GM15510 (cell line): ENCODE measurements around the gene HLA-DQA2.

ENCODE experiments used
- POLR2A ChIP-seq: IDR thresholded peaks from 3 replicates; pipeline ENCODE4 v1.6.1; 2011; ENCODE audit warnings: borderline replicate concordance; ENCODE audit not compliant: insufficient read length; ENCODE audit errors: extremely low read depth

Gene HLA-DQA2

DNA sequence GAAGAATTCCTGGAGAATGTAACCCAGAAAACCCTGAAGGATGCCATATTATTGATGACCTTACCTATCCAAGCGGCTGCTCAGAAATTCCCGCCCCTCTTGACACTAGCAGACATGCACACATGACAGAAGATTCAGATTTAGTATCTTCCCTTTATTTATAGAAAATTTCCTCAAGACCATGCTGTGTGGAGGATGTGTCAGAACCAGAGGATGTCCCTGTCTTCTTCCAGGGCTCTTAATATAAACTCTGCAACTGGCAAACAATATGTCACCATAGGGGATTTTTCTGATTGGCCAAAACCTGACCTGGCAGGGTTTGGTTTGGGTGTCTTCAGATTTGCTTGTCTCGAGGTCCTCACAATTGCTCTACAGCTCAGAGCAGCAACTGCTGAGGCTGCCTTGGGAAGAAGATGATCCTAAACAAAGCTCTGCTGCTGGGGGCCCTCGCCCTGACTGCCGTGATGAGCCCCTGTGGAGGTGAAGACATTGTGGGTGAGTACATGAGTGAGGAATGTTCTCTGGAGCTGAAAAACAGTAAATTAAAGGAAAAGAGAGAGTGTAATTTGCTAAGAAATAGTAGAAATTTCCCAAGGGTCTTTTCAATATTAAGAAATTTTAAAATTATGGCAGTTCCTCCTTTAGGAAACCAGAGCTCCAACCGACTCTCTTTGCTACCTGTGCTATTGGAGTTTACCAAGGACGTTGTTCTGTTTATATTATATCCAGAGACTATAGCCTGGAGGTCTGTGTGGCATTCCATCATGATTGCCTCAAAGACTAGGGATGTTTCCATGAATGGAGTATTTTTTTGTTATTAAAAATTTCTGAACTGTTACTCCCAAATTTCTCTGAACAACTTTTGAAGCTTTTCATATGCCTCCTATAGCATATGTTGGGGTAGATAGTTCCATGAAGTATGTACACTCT lies at the start of gene HLA-DQA2:
Gene HLA-DQA2, plus strand, starts transcription at position 361 of the 930 bp plus-strand sequence. Its CDS starts 53 bp downstream, at position 414.
- TF ChIP-seq POLR2A = peak; percentile 66

DNA sequence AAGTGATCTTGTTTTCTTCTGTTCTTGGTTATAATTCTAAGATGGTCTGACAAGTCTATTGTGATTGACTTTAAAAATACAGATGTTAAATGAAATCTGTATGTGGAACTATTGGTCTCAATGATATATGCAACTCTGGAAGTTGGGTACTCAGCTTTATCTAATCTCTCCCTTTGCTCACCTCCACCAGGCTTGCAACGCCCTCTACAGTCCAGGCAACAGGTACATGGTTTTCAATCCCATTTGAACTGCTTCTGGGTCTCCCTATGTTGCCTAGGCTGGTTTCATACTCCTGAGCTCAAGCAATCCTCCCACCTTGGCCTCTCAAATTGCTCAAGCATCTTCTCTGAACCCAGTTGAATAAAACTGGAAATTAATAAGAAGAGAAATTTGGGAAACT lies 49.2 kb upstream of the HLA-DQA2 start:
- TF ChIP-seq POLR2A = no peak

DNA sequence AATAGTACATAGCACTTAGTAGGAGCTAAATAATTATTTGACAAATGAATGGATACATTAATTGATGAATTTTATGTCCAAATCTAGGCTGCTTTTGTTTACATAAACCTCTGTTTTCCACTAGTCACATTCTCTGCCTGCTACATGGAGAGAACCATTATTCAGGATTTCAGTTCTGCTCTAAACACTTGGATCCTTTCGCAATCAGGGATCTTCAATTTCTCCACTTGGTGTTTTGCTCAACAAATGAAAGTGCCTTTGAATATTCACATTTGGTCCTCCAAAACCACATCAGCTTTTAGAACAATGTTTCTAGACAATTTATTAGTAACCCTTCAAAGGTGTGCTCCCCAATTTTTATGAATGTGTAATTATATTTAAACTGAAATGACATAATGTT lies 44.2 kb upstream of the HLA-DQA2 start:
- TF ChIP-seq POLR2A = no peak

DNA sequence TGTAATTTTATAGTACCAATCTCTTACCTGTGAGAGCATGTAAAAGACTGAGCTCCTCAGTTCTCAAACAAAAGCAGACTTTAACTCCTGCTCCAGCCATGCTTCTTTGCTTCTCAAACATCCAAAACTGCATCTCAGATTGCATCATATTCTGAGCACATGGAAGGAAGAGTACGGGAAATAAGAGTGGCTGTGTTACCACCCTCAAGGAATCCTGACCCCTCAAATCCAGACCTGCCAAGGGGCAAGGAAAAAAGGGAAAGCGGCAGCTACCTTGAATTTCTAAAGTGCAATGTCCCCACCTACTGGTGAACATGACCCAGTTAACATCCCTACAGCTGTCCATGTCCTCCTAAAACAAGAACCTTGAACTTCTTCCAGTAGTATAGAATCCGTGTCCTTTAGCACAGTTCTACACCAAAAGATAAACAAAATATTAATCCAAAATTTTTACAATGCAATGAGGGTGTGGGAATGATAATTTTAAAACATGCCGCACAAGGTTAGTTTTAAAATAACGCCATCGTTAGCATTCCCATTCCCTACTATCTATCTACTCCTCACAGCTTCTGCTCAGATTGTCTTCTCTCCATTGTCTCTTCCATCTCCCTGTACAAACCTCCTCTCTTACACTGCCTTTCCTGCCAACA lies 40.7 kb upstream of the HLA-DQA2 start:
- no peak for TF ChIP-seq POLR2A

DNA sequence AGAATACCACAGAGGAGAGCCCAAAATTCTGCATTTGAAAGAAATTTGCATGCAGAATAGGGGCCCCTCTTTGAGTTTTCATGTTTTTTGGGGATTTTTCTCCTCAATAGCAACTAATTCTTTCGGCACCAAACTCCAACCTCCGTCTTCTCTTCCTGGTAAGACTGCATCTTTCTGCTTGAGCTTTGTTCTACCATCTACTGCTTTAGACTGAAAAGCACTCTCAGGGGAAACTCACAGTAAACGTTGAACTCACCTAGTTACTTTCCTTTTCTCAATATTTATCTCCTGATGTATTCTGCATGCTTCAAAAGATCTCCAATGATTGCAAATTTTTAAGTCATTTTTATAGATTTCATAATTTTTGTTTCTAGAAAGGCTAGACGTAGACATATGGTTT lies 37.8 kb upstream of the HLA-DQA2 start:
- TF ChIP-seq POLR2A = no peak

DNA sequence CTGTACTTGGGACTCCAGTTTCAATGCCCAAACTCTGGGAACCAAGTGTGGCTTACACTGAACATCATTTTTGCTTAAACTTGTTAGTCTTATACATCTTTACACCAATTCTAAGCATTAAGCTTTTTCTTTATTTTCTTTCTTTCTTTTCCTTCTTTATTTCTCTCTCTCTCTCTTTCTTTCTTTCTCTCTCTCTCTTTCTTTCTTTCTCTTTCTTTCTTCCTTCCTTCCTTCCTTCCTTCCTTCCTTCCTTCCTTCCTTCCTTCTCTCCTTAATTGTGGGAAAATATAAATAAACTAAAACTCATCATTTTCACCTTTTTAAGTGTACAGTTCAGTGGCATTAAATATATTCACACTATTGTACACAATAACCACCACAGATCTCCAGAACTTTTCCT lies 31.6 kb upstream of the HLA-DQA2 start:
- TF ChIP-seq POLR2A = no peak

DNA sequence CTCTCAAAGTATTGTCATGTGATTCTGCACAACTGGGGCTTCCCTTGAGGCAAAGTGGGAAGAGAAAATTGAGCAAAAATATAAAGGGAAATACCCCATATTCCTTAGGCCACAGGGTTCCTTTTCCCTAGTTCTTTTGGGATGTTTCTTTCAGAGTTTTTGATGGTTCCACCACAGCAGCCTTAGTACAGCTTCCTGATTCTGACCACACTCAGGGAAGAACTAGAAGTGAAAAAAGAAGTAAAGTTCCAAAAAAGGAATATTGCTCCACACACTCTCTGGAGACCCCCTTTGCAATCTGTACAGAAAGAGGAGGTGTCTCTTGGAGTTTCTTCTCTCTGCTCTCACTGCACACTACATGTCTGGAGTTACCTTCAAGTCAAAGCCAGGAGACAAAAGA lies 27.9 kb upstream of the HLA-DQA2 start:
- TF ChIP-seq POLR2A = no peak

DNA sequence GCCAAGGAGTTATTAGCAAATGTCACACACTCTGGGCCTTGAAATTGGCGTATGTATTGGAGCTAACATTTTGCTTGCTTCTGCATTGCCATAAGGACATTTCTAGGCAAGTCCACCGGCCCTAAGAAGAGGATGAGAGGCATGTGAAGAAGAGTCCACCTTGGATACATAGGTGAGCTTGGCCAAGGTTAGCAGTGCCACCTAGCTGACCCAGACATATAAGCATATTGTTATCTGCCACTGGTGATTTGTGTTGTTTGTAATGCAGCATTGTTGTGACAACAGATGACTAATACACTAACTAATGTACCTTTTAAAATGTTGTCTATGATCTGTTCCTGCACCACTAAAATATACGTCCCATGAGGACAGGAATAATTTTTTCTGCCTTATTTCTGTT lies 24.8 kb upstream of the HLA-DQA2 start:
- no peak for TF ChIP-seq POLR2A

DNA sequence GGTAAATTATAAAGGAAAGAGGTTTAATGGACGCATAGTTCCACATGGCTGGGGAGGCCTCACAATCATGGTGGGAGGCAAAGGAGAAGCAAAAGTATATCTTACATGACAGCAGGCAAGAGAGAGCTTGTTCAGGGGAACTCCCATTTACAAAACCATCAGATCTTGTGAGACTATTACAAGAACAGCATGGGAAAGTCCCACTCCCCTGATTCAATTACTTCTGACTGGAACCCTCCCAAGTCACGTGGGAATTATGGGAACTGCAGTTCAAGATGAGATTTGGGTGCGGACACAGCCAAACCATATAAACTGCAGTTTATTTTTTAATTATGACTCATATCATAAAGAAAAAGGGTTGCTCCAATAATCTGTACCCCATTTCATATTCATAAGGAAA lies 22.3 kb upstream of the HLA-DQA2 start:
- no peak for TF ChIP-seq POLR2A

DNA sequence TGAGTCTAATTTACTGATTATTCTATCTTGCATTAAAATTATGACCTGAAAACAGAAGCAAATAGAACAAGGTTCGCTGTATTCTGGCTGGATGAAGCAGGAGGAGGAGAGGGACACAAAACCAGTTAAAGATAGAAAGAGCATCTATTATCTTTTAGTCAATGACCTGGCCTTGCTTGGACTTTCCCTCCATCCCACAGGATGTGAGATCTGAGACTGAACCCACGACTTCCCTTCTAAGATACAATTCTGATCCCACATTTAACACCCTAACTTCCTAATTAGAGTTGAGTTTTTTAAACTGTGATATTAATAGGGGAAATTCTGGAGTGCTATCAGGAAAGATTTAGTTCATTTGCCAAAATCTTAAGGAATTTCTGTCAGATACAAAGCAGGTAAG lies 3.1 kb upstream of the HLA-DQA2 start:
- TF ChIP-seq POLR2A = no peak

DNA sequence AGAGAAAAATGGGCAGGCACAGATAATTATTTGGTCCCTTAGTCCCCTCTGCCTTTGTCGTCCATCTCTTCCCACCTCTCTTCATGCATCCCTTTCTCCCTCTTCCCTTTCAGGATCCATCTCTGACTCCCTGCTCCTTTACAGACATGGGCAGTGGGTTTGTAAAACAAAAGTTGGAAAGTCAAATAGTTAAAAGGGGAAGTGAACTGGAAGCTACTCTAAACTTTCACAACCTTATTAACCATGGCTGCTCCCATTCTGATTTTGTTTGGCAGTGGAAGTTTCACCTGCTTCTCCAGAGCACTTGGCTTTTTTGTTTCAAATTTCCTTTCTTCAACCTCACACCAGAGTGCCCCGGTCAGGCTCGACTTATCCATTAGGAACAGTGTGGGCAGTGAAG lies 1.2 kb downstream of the HLA-DQA2 start:
- TF ChIP-seq POLR2A = no peak

DNA sequence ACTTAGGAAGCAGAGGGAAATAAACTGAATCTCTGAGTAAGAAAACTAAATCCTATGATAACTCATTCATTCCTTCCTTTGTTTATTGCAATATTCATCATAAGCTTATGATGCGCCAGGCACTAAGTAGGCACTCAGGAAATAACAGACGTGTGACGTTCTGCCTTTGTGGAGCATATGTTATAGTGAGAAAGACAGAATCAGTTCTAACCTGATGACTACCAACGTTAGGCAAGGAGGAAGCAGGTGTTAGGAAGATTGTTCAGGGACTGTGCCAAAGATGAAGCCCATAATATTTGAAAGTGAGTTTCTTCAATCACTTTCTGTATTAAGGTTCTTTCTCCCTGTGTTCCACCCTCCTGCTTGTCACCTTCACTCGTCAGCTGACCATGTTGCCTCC lies 3.6 kb downstream of the HLA-DQA2 start:
- TF ChIP-seq POLR2A = no peak

DNA sequence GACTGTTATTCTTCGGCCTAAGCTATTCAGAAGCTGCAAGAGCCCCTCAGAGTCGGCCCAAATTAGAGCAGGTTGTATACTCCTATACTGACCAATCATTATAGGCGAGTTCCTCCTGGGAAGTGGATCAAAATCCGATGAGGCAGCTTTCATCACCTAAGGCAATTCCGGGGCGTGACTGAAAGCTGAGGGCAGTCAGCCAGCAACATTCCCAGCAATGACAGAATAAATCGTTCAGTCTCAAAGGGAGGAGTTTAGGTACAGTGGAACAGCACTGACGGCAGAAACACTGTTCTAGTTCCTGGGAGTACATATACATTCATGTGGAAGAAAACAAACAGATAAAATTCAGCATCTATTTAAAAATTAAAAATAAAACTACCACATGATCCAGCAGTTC lies 11.4 kb downstream of the HLA-DQA2 start:
- TF ChIP-seq POLR2A = no peak

DNA sequence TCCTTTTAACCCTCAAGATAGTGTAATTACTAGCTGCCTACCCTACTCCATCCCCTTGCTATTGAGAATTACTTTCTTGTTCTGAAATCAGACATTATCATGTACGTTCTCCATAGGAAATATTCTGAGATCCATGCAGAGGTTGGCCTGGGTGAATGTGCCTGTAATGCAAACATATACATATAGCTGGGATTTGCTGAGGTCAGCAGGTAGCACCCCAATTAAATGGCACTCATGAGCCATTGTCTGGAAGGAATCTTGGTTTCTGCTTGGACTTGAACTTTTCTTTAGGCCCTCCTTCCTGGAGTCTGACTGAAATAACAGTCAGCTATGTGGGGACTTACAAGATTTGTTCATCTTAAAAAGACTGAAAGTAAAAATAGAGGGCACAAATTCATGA lies 18.5 kb downstream of the HLA-DQA2 start:
- no peak for TF ChIP-seq POLR2A

DNA sequence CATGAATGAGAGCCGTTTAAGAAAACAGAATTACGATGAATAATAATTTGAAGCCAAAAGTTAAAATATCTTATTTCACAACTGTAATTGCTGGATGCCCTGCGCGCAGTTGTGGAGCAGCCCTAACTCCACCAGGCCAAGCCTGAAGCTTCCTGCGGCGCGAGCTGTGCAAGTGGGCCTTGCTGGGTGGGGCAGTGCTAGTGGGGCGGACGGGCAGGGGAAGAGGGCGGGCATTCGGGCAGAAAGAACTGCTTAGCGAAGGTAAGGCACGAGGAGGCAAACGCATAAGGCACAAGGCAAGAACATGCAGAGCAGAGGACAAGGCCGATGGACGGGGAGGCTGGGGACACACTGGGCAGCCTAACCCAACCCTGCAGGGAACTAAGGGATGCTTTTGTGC lies 19.9 kb downstream of the HLA-DQA2 start:
- TF ChIP-seq POLR2A = no peak

DNA sequence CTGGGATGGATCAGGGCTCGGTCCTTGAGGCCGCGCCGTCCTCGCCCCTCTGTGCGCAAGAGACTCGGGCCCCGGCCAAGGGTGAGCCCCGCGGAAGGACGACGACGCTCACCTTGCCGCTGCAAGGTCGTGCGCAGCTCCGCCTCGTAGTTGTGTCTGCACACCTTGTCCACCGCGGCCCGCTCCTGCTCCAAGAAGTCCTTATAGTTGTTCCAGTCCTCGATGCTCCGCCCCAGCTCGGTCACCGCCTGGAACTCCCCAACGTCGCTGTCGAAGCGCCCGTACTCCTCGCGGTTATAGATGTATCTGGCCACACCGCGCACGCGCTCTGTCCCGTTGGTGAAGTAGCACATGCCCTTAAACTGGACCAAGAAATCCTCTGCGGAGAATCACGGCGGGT lies 20.4 kb downstream of the HLA-DQA2 start:
- no peak for TF ChIP-seq POLR2A
